HCT116 (cell line): Measurements from ENCODE around the gene ARID2. TPM values are rescaled to one million over a fixed set of nuclear protein-coding genes. Genes with fewer than 3 reads are reported as not detected.

Experiments used
- ATAC-seq: fragments of 200-7000 bp; cut with Tn5 transposase; 2 replicates; pipeline ENCODE4 v1.9.1; 2020; ENCODE audit warnings: mild to moderate bottlenecking, moderate library complexity
- BruUV-seq: library from RNA; stranded (reverse); fragments of 400-500 nt; replicated peaks from 2 replicates; lab custom pipeline; 2021; lab: Mats Ljungman, UMichigan
- CTCF ChIA-PET: fragments of 300-600 bp; sonication (Branson Sonifier 250); formaldehyde crosslinking; loops from one replicate; lab custom pipeline; 2021; ENCODE audit warnings: antibody characterized with exemption; lab: Charles Lee
- POLR2A ChIA-PET: fragments of 300-600, 350-600 bp; sonication (Branson Sonifier 250); formaldehyde crosslinking; loops from one replicate; lab custom pipeline; 2021; ENCODE audit warnings: antibody characterized with exemption; lab: Charles Lee
- RAD21 ChIA-PET, 2 experiments: fragments of 300-600 bp; sonication (Branson Sonifier 250); formaldehyde crosslinking; loops; one replicate each; lab custom pipeline; 2023; ENCODE audit warnings: low total read pairs in 2 of 2; ENCODE audit not compliant: uncharacterized antibody in 2 of 2, unreplicated experiment in 2 of 2, low non-redundant PET in 1 of 2; lab: Charles Lee
- DNase-seq: peaks from one replicate; pipeline ENCODE4 v3.0.0-alpha.2; 2010; ENCODE audit warnings: low read depth, low spot score
- H2AFZ ChIP-seq: fragments of 200-600 bp; shearing (Covaris generic), sonication (generic); 2 replicates; pipeline ENCODE4 v1.6.1; 2017; ENCODE audit warnings: low read depth, mixed run types, mixed read lengths, antibody characterized with exemption, low read length; ENCODE audit not compliant: poor library complexity, severe bottlenecking
- H3K27ac ChIP-seq: 2 replicates; pipeline ENCODE4 v1.5.1; 2012; ENCODE audit warnings: low read depth, low read length
- H3K27me3 ChIP-seq: fragments of 200-600 bp; sonication (generic); 2 replicates; pipeline ENCODE4 v1.6.1; 2016; ENCODE audit warnings: mixed run types, low read length, mixed read lengths; ENCODE audit not compliant: insufficient read depth
- H3K36me3 ChIP-seq, 2 experiments: fragments of 200-500 bp in 1 of 2; fragments of 200-600 bp in 1 of 2; sonication (Bioruptor generic) in 1 of 2; sonication (generic) in 1 of 2; 2 replicates each; pipeline versions ENCODE4 v1.5.1 to v1.6.1; 2014 to 2016; ENCODE audit warnings: low read length in 2 of 2, inconsistent platforms in 1 of 2, mixed read lengths in 1 of 2, mixed run types in 1 of 2; ENCODE audit not compliant: insufficient read depth in 2 of 2, control insufficient read depth in 1 of 2
- H3K4me1 ChIP-seq, 2 experiments: fragments of 200-600 bp in 1 of 2; sonication (generic) in 1 of 2; 2 replicates each; pipeline versions ENCODE4 v1.5.1 to v1.6.1; 2012 to 2017; ENCODE audit warnings: low read length in 2 of 2, inconsistent platforms in 1 of 2, mild to moderate bottlenecking in 1 of 2, mixed read lengths in 1 of 2, mixed run types in 1 of 2, moderate library complexity in 1 of 2; ENCODE audit not compliant: insufficient read depth in 2 of 2, control insufficient read depth in 1 of 2
- H3K4me2 ChIP-seq: fragments of 200-600 bp; sonication (generic); 2 replicates; pipeline ENCODE4 v1.6.1; 2017; ENCODE audit warnings: mixed run types, low read length, mixed read lengths
- H3K4me3 ChIP-seq, 2 experiments: fragments of 200-600 bp in 1 of 2; sonication (generic) in 1 of 2; replicated peaks in 1 of 2; 2 replicates each; pipeline ENCODE4 v1.5.1; 2011 to 2016; ENCODE audit warnings: low read length in 2 of 2, control low read depth in 1 of 2, low read depth in 1 of 2, mild to moderate bottlenecking in 1 of 2, mixed read lengths in 1 of 2, mixed run types in 1 of 2
- H3K79me2 ChIP-seq: fragments of 200-600 bp; sonication (generic); 2 replicates; pipeline ENCODE4 v1.6.1; 2017; ENCODE audit warnings: mild to moderate bottlenecking, mixed run types, low read length, moderate library complexity, mixed read lengths; ENCODE audit not compliant: insufficient read depth
- H3K9ac ChIP-seq: fragments of 200-600 bp; sonication (generic); 2 replicates; pipeline ENCODE4 v1.6.1; 2016; ENCODE audit warnings: low read length, mixed read lengths
- H3K9me2 ChIP-seq: fragments of 200-600 bp; sonication (generic), shearing (Covaris generic); 2 replicates; pipeline ENCODE4 v1.6.1; 2017; ENCODE audit warnings: mixed run types, mild to moderate bottlenecking, moderate library complexity; ENCODE audit not compliant: insufficient read depth
- H3K9me3 ChIP-seq, 2 experiments: fragments of 200-500 bp in 1 of 2; fragments of 200-600 bp in 1 of 2; sonication (Bioruptor generic) in 1 of 2; sonication (generic) in 1 of 2; 2 replicates each; pipeline ENCODE4 v1.6.1; 2014 to 2017; ENCODE audit warnings: low read length in 2 of 2, mixed read lengths in 2 of 2, inconsistent platforms in 1 of 2, low read depth in 1 of 2, mild to moderate bottlenecking in 1 of 2, mixed run types in 1 of 2, moderate library complexity in 1 of 2; ENCODE audit not compliant: control insufficient read depth in 1 of 2, insufficient read depth in 1 of 2
- H4K20me1 ChIP-seq: fragments of 200-600 bp; sonication (generic), shearing (Covaris generic); 2 replicates; pipeline ENCODE4 v1.6.1; 2017; ENCODE audit warnings: mixed run types, mild to moderate bottlenecking, moderate library complexity; ENCODE audit not compliant: insufficient read depth
- CBX3 ChIP-seq: IDR thresholded peaks from 2 replicates; pipeline ENCODE4 v1.6.1; 2012; ENCODE audit warnings: low read depth
- CEBPB ChIP-seq: IDR thresholded peaks from 2 replicates; pipeline ENCODE4 v1.6.1; 2012; ENCODE audit warnings: low read depth
- EGR1 ChIP-seq: IDR thresholded peaks from 2 replicates; pipeline ENCODE4 v1.6.1; 2012; ENCODE audit warnings: low read depth
- EZH2 ChIP-seq: fragments of 200-600 bp; sonication (generic); IDR thresholded peaks from 2 replicates; pipeline ENCODE4 v1.6.1; 2017; ENCODE audit warnings: antibody characterized with exemption, mixed run types
- JUND ChIP-seq: IDR thresholded peaks from 2 replicates; pipeline ENCODE4 v1.6.1; 2012
- POLR2A ChIP-seq: IDR thresholded peaks from 2 replicates; pipeline ENCODE4 v1.7.0; 2011; ENCODE audit warnings: borderline replicate concordance; ENCODE audit not compliant: insufficient read depth, insufficient read length; ENCODE audit errors: extremely low read depth
- RAD21 ChIP-seq: IDR thresholded peaks from 2 replicates; pipeline ENCODE4 v1.6.1; 2012; ENCODE audit warnings: low read depth, mild to moderate bottlenecking
- SIN3A ChIP-seq: IDR thresholded peaks from 2 replicates; pipeline ENCODE4 v1.6.1; 2012; ENCODE audit warnings: low read depth
- SP1 ChIP-seq: IDR thresholded peaks from 2 replicates; pipeline ENCODE4 v1.6.1; 2012; ENCODE audit warnings: low read depth
- YY1 ChIP-seq: IDR thresholded peaks from 2 replicates; pipeline ENCODE4 v1.6.1; 2011; ENCODE audit warnings: low read length, low read depth, moderate library complexity, mild to moderate bottlenecking; ENCODE audit not compliant: insufficient replicate concordance; ENCODE audit errors: extremely low read depth
- intact Hi-C: fragments of 100-400 bp; cut with micrococcal nuclease; formaldehyde crosslinking; loops from 2 replicates; pipeline ENCODE4 v1.10.0; 2022
- total RNA-seq: library from RNA; stranded (reverse); gene quantifications from one replicate; pipeline ENCODE4 v1.2.1, GENCODE V29; 2021; ENCODE audit not compliant: unreplicated experiment
- TF ChIP-seq, protein P1 (sequence below): IDR thresholded peaks from 2 replicates; pipeline ENCODE4 v1.6.1; 2012; ENCODE audit warnings: low read depth
- TF ChIP-seq, protein P2 (sequence below), 3 experiments: fragments of 200-600 bp in 1 of 3; sonication (generic) in 1 of 3; IDR thresholded peaks in 2 of 3; conservative IDR thresholded peaks in 1 of 3; 2 replicates each; pipeline ENCODE4 v1.5.1; 2012 to 2017; ENCODE audit warnings: low read depth in 2 of 3, low read length in 2 of 3, antibody characterized with exemption in 1 of 3, borderline replicate concordance in 1 of 3, control low read depth in 1 of 3, mild to moderate bottlenecking in 1 of 3, mixed read lengths in 1 of 3, mixed run types in 1 of 3, moderate library complexity in 1 of 3; ENCODE audit not compliant: insufficient read depth in 1 of 3
- TF ChIP-seq, protein P3 (sequence below): IDR thresholded peaks from 2 replicates; pipeline ENCODE4 v1.6.1; 2012
- TF ChIP-seq, protein P4 (sequence below): IDR thresholded peaks from 2 replicates; pipeline ENCODE4 v1.6.1; 2011; ENCODE audit warnings: mild to moderate bottlenecking, low read length, moderate library complexity; ENCODE audit not compliant: insufficient replicate concordance; ENCODE audit errors: extremely low read depth

Gene ARID2
- total RNA-seq, 1 experiment from 2014 or later: 30.5 TPM

DNA sequence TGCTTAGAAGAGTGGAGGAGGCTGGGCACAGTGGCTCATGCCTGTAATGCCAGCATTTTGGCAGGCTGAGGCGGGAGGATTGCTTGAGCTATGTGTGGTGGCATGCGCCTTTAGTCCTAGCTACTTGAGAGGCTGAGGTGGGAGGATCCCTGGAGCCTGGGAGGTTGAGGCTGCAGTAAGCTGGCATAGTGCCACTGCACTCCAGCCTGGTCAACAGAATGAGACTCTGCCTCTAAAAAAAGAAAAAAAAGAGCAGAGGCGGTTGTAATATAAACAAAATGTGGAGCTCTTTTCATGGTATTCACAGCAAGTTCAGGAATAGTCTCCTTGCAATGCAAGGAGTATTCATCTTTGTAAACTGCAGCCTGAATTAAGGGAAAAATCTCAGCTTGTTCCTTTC is 27.2 kb downstream of the ARID2 start (continued):
- TF ChIP-seq, protein P1, sequence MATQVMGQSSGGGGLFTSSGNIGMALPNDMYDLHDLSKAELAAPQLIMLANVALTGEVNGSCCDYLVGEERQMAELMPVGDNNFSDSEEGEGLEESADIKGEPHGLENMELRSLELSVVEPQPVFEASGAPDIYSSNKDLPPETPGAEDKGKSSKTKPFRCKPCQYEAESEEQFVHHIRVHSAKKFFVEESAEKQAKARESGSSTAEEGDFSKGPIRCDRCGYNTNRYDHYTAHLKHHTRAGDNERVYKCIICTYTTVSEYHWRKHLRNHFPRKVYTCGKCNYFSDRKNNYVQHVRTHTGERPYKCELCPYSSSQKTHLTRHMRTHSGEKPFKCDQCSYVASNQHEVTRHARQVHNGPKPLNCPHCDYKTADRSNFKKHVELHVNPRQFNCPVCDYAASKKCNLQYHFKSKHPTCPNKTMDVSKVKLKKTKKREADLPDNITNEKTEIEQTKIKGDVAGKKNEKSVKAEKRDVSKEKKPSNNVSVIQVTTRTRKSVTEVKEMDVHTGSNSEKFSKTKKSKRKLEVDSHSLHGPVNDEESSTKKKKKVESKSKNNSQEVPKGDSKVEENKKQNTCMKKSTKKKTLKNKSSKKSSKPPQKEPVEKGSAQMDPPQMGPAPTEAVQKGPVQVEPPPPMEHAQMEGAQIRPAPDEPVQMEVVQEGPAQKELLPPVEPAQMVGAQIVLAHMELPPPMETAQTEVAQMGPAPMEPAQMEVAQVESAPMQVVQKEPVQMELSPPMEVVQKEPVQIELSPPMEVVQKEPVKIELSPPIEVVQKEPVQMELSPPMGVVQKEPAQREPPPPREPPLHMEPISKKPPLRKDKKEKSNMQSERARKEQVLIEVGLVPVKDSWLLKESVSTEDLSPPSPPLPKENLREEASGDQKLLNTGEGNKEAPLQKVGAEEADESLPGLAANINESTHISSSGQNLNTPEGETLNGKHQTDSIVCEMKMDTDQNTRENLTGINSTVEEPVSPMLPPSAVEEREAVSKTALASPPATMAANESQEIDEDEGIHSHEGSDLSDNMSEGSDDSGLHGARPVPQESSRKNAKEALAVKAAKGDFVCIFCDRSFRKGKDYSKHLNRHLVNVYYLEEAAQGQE: no peak
- TF ChIP-seq YY1 (no peak), CEBPB (no peak), EZH2 (no peak), POLR2A (no peak)

DNA sequence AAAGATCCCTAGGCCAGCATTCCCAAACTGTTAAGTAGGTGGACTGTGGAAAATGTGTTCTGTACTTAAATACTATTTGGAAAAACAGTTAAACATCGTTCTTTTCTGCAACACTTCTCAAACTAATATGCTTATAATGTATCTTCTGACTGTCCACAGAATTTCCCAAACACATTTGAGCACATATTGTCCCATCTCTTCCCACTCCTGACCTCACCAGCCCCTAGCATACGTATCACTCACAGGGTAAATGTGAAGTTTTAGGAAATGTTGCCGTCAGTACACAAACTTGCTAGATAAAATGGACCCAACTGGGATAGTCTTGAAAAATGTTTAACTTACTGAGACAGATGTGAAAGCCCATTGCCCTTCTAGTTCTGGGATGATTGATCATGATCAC is 27.7 kb downstream of the ARID2 start:
- no peak overlapping the region for H3K27ac ChIP-seq
- no peaks in the 10 kb centered on the region for H3K36me3 ChIP-seq
- ChIA-PET CTCF (no interaction called here), POLR2A (no interaction called here), RAD21 (no interaction called here)
- no peak overlapping the region for H3K9ac ChIP-seq
- H2AFZ ChIP-seq: no peak overlapping the region
- no TSS peak for BruUV-seq
- H3K9me3 ChIP-seq: no peaks in the 10 kb centered on the region
- H3K9me2 ChIP-seq: no peaks in the 10 kb centered on the region
- no peaks in the 10 kb centered on the region; a peak in 1 of 4 replicates for H3K4me1 ChIP-seq
- H3K79me2 ChIP-seq: peaks cover 94% of the 10 kb centered on the region
- ATAC-seq: no peak
- no peak for DNase-seq
- intact Hi-C loops: no loop called here
- H3K27me3 ChIP-seq: no peaks in the 10 kb centered on the region
- no peak overlapping the region for H3K4me3 ChIP-seq
- TF ChIP-seq, protein P2, sequence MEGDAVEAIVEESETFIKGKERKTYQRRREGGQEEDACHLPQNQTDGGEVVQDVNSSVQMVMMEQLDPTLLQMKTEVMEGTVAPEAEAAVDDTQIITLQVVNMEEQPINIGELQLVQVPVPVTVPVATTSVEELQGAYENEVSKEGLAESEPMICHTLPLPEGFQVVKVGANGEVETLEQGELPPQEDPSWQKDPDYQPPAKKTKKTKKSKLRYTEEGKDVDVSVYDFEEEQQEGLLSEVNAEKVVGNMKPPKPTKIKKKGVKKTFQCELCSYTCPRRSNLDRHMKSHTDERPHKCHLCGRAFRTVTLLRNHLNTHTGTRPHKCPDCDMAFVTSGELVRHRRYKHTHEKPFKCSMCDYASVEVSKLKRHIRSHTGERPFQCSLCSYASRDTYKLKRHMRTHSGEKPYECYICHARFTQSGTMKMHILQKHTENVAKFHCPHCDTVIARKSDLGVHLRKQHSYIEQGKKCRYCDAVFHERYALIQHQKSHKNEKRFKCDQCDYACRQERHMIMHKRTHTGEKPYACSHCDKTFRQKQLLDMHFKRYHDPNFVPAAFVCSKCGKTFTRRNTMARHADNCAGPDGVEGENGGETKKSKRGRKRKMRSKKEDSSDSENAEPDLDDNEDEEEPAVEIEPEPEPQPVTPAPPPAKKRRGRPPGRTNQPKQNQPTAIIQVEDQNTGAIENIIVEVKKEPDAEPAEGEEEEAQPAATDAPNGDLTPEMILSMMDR (IDR thresholded peaks at IDR 0.05 in 2 of 3, conservative IDR thresholded peaks at IDR 0.05 in 1 of 3; ENCODE audit: borderline replicate concordance in 1 of 3, insufficient read depth in 1 of 3, low read depth in 2 of 3, low read length in 2 of 3): no peak
- TF ChIP-seq, protein P3, sequence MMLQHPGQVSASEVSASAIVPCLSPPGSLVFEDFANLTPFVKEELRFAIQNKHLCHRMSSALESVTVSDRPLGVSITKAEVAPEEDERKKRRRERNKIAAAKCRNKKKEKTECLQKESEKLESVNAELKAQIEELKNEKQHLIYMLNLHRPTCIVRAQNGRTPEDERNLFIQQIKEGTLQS: no peak
- TF ChIP-seq CBX3 (no peak), EGR1 (no peak), RAD21 (no peak), EZH2 (no peak), JUND (no peak), SIN3A (no peak), YY1 (no peak), SP1 (no peak)
- TF ChIP-seq, protein P4, sequence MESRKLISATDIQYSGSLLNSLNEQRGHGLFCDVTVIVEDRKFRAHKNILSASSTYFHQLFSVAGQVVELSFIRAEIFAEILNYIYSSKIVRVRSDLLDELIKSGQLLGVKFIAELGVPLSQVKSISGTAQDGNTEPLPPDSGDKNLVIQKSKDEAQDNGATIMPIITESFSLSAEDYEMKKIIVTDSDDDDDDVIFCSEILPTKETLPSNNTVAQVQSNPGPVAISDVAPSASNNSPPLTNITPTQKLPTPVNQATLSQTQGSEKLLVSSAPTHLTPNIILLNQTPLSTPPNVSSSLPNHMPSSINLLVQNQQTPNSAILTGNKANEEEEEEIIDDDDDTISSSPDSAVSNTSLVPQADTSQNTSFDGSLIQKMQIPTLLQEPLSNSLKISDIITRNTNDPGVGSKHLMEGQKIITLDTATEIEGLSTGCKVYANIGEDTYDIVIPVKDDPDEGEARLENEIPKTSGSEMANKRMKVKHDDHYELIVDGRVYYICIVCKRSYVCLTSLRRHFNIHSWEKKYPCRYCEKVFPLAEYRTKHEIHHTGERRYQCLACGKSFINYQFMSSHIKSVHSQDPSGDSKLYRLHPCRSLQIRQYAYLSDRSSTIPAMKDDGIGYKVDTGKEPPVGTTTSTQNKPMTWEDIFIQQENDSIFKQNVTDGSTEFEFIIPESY: no peak
- TF ChIP-seq, all 23 proteins: peak for 0
- Histone ChIP-seq H3K4me2 (no peak overlapping the region), H4K20me1 (peaks cover 6% of the 10 kb centered on the region; the same call in 1 of the 2 replicates)
